Activated T-cell treated with anti-CD3 and anti-CD28 coated beads, Interleukin-2, amount 50 U/mL, for 72 hours (primary cell): Measurements from ENCODE around the gene ARHGAP31. TPM values are rescaled to one million over a fixed set of nuclear protein-coding genes. Genes with fewer than 3 reads are reported as not detected.

Experiments
- ATAC-seq, 2 donors: fragments of 150-1000 bp; cut with Tn5 transposase; replicated peaks in 1 of 2; 2 replicates each; pipeline ENCODE4 v1.10.0; 2021; ENCODE audit warnings: moderate library complexity in 2 of 2, mild to moderate bottlenecking in 1 of 2
- DNase-seq, 2 donors: peaks; one replicate each; pipeline ENCODE4 v3.0.0; 2021 to 2022; ENCODE audit warnings: mixed read lengths in 1 of 2
- H3K27ac Mint-ChIP-seq: one replicate; pipeline ENCODE4 v1.8.0; 2022; ENCODE audit warnings: mild to moderate bottlenecking, moderate library complexity, mixed read lengths
- H3K27me3 Mint-ChIP-seq: one replicate; pipeline ENCODE4 v1.8.0; 2022; ENCODE audit warnings: low read depth, mixed read lengths
- H3K36me3 Mint-ChIP-seq, 2 donors: one replicate each; pipeline ENCODE4 v1.8.0; 2022; ENCODE audit warnings: mixed read lengths in 2 of 2, mild to moderate bottlenecking in 1 of 2; ENCODE audit not compliant: insufficient read depth in 2 of 2
- H3K4me1 Mint-ChIP-seq: one replicate; pipeline ENCODE4 v1.8.0; 2022; ENCODE audit warnings: low read depth, mixed read lengths
- H3K4me3 Mint-ChIP-seq, 2 donors: one replicate each; pipeline ENCODE4 v1.8.0; 2022; ENCODE audit warnings: mild to moderate bottlenecking in 2 of 2, mixed read lengths in 2 of 2, moderate library complexity in 2 of 2
- H3K9me3 Mint-ChIP-seq, 2 donors: one replicate each; pipeline ENCODE4 v1.8.0; 2022; ENCODE audit warnings: mixed read lengths in 2 of 2
- total RNA-seq, 2 donors: library from RNA; stranded (reverse); gene quantifications; one replicate each; pipeline ENCODE4 v1.2.3, GENCODE V29; 2022

ARHGAP31 gene
- total RNA-seq, 2 donors from 2014 or later, result 12.7 to 19.1 TPM

- H3K27ac Mint-ChIP-seq, result no peak overlapping the region
- H3K27me3 Mint-ChIP-seq, result no peaks in the 10 kb centered on the region
- H3K4me3 Mint-ChIP-seq, result no peak overlapping the region
- ATAC-seq (no peak), DNase-seq (no peak)
- peaks cover 12% of the 10 kb centered on the region for H3K4me1 Mint-ChIP-seq
- peaks cover 3 to 4% of the 10 kb centered on the region in 2 donors for H3K36me3 Mint-ChIP-seq
- no peaks in the 10 kb centered on the region for H3K9me3 Mint-ChIP-seq
These were observed 106.9 kb downstream of the ARHGAP31 start for GRCh38 chr3:119401069-119401468.

GRCh38 chr3:119401503-119402440, 107.6 kb downstream of the ARHGAP31 start:
- peaks cover 3% of the 10 kb centered on the region in 2 donors for H3K36me3 Mint-ChIP-seq

GRCh38 chr3:119402791-119403190, 108.6 kb downstream of the ARHGAP31 start:
- H3K36me3 Mint-ChIP-seq, result peaks cover 3% of the 10 kb centered on the region in 2 donors
- no peaks in the 10 kb centered on the region for H3K27me3 Mint-ChIP-seq
- H3K4me3 Mint-ChIP-seq, result no peak overlapping the region
- ATAC-seq, result no peak
- peaks cover 11% of the 10 kb centered on the region for H3K4me1 Mint-ChIP-seq
- H3K9me3 Mint-ChIP-seq, result no peaks in the 10 kb centered on the region
- H3K27ac Mint-ChIP-seq, result no peak overlapping the region
- DNase-seq, result no peak

More at GRCh38 chr3:119401503-119402440, 107.6 kb downstream of the ARHGAP31 start:
- no peak for DNase-seq
- ATAC-seq, result no peak
- no peaks in the 10 kb centered on the region for H3K27me3 Mint-ChIP-seq
- peaks cover 11% of the 10 kb centered on the region for H3K4me1 Mint-ChIP-seq
- peak overlapping the region; percentile 29 for H3K27ac Mint-ChIP-seq
- no peak overlapping the region for H3K4me3 Mint-ChIP-seq
- no peaks in the 10 kb centered on the region for H3K9me3 Mint-ChIP-seq

GRCh38 chr3:119403201-119403600, 109.0 kb downstream of the ARHGAP31 start:
- Mint-ChIP-seq H3K4me1 (peaks cover 11% of the 10 kb centered on the region), H3K9me3 (no peaks in the 10 kb centered on the region), H3K36me3 (peaks cover 3% of the 10 kb centered on the region in 2 donors), H3K4me3 (no peak overlapping the region), H3K27ac (no peak overlapping the region), H3K27me3 (no peaks in the 10 kb centered on the region)
- DNase-seq, result no peak
- no peak for ATAC-seq

- no peak overlapping the region for H3K4me3 Mint-ChIP-seq
- no peak for ATAC-seq
- no peak for DNase-seq
- H3K27ac Mint-ChIP-seq, result no peak overlapping the region
- H3K27me3 Mint-ChIP-seq, result no peaks in the 10 kb centered on the region
- peaks cover under 1 to 3% of the 10 kb centered on the region in 2 donors for H3K36me3 Mint-ChIP-seq
- H3K4me1 Mint-ChIP-seq, result peaks cover 11% of the 10 kb centered on the region
- no peaks in the 10 kb centered on the region for H3K9me3 Mint-ChIP-seq
These were observed 111.1 kb downstream of the ARHGAP31 start for GRCh38 chr3:119405315-119405714.

GRCh38 chr3:119408243-119408950, 114.2 kb downstream of the ARHGAP31 start:
- ATAC-seq, result no peak
- Mint-ChIP-seq H3K4me1 (no peaks in the 10 kb centered on the region), H3K27ac (no peak overlapping the region), H3K9me3 (no peaks in the 10 kb centered on the region), H3K4me3 (no peak overlapping the region), H3K36me3 (peaks cover 2% of the 10 kb centered on the region in 2 donors), H3K27me3 (no peaks in the 10 kb centered on the region)
- DNase-seq, result no peak

- no peak for ATAC-seq
These were observed 115.7 kb downstream of the ARHGAP31 start for GRCh38 chr3:119409844-119410243.

GRCh38 chr3:119413603-119414280, 119.6 kb downstream of the ARHGAP31 start:
- Mint-ChIP-seq H3K4me1 (no peaks in the 10 kb centered on the region), H3K27me3 (no peaks in the 10 kb centered on the region), H3K27ac (no peak overlapping the region), H3K36me3 (peaks cover 0 to 2% of the 10 kb centered on the region in 2 donors), H3K4me3 (no peak overlapping the region), H3K9me3 (no peaks in the 10 kb centered on the region)
- no peak for DNase-seq
- no peak for ATAC-seq

More at GRCh38 chr3:119409844-119410243, 115.7 kb downstream of the ARHGAP31 start:
- H3K4me3 Mint-ChIP-seq, result no peak overlapping the region
- H3K36me3 Mint-ChIP-seq, result peaks cover 0 to 2% of the 10 kb centered on the region in 2 donors
- no peak for DNase-seq
- no peak overlapping the region for H3K27ac Mint-ChIP-seq
- H3K9me3 Mint-ChIP-seq, result no peaks in the 10 kb centered on the region
- H3K27me3 Mint-ChIP-seq, result no peaks in the 10 kb centered on the region
- H3K4me1 Mint-ChIP-seq, result no peaks in the 10 kb centered on the region

GRCh38 chr3:119416873-119417272, 122.7 kb downstream of the ARHGAP31 start:
- no peak overlapping the region for H3K4me3 Mint-ChIP-seq
- DNase-seq (no peak), ATAC-seq (no peak)
- no peaks in the 10 kb centered on the region for H3K36me3 Mint-ChIP-seq
- no peaks in the 10 kb centered on the region for H3K27me3 Mint-ChIP-seq
- no peaks in the 10 kb centered on the region for H3K4me1 Mint-ChIP-seq
- H3K27ac Mint-ChIP-seq, result no peak overlapping the region
- H3K9me3 Mint-ChIP-seq, result peaks cover 0 to 1% of the 10 kb centered on the region in 2 donors

- H3K4me1 Mint-ChIP-seq, result no peaks in the 10 kb centered on the region
- no peaks in the 10 kb centered on the region for H3K27me3 Mint-ChIP-seq
- ATAC-seq (no peak), DNase-seq (no peak)
- H3K36me3 Mint-ChIP-seq, result no peaks in the 10 kb centered on the region
- peaks cover 0 to 2% of the 10 kb centered on the region in 2 donors for H3K9me3 Mint-ChIP-seq
- H3K27ac Mint-ChIP-seq, result peak overlapping the region; percentile 43
- no peak overlapping the region for H3K4me3 Mint-ChIP-seq
These were observed 123.8 kb downstream of the ARHGAP31 start for GRCh38 chr3:119417771-119418512.

- no peaks in the 10 kb centered on the region for H3K27me3 Mint-ChIP-seq
- peaks cover 0 to 2% of the 10 kb centered on the region in 2 donors for H3K9me3 Mint-ChIP-seq
- no peak for DNase-seq
- no peak overlapping the region for H3K4me3 Mint-ChIP-seq
- no peak overlapping the region for H3K27ac Mint-ChIP-seq
- no peak for ATAC-seq
- H3K36me3 Mint-ChIP-seq, result no peaks in the 10 kb centered on the region
- no peaks in the 10 kb centered on the region for H3K4me1 Mint-ChIP-seq
These were observed 124.5 kb downstream of the ARHGAP31 start for GRCh38 chr3:119418641-119419040.

- no peak overlapping the region for H3K4me3 Mint-ChIP-seq
- no peak overlapping the region for H3K27ac Mint-ChIP-seq
- DNase-seq (no peak), ATAC-seq (no peak)
- H3K27me3 Mint-ChIP-seq, result no peaks in the 10 kb centered on the region
- peaks cover 0 to 2% of the 10 kb centered on the region in 2 donors for H3K9me3 Mint-ChIP-seq
- H3K4me1 Mint-ChIP-seq, result no peaks in the 10 kb centered on the region
- H3K36me3 Mint-ChIP-seq, result no peaks in the 10 kb centered on the region
These were observed 126.0 kb downstream of the ARHGAP31 start for GRCh38 chr3:119420196-119420595.
